Hematopoietic multipotent progenitor cell treated with erythropoietin and hydrocortisone succinate and interleukin-3 and kit ligand, for 15 days (in vitro differentiated cells): ENCODE measurements around the gene WDFY3.

ENCODE experiments used
- DNase-seq: peaks from one replicate; pipeline ENCODE4 v3.0.0-alpha.2; 2015; ENCODE audit warnings: low spot score

Gene WDFY3

DNA sequence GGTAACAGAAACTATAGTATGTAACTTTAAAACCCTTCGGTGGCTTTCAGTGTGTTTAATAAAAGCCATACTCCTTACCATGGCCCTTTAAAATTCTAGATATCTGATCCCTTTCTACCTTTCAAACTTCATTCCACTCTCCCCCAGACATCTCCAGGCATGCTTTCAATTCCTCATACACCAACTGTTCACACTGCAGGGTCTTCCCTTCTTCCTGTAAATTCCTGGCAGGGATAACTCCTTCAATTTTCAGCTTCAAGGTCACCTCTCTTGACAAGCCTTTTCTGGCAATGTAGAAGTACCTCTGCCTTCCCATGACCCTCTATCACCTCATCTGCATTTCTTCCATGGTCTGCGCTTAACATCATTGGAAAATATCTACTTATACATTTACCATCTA, 60.8 kb downstream of the WDFY3 start:
- no peak for DNase-seq

- DNase-seq = no peak
These were observed 64.7 kb downstream of the WDFY3 start for GRCh38 chr4:84901740-84902281.

- DNase-seq = no peak
These were observed 65.3 kb downstream of the WDFY3 start for GRCh38 chr4:84901173-84901572.

- DNase-seq = no peak
These were observed 66.9 kb downstream of the WDFY3 start for GRCh38 chr4:84899616-84900015.

- no peak for DNase-seq
These were observed 69.0 kb downstream of the WDFY3 start for GRCh38 chr4:84897516-84897915.

DNA sequence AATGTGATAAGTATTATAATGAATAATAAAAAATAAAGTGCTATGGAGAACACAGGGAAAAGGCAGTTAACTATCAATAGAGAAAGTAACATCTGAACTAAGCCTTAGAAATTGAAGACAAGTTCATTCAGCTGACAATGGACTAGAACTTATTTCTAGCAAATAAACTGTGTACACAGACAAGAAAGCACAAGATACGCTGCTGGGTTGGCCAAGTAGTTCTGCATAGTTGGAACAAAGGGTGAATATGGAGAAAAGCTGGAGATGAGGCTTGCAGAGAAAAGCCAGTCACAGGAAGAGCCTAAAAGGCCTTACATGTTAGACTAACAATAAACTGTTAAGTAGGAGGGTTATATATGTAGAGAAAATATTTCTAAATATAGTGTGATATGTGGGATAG, 71.2 kb downstream of the WDFY3 start:
- no peak for DNase-seq

- no peak for DNase-seq
These were observed 71.9 kb downstream of the WDFY3 start for GRCh38 chr4:84894621-84895020.

DNA sequence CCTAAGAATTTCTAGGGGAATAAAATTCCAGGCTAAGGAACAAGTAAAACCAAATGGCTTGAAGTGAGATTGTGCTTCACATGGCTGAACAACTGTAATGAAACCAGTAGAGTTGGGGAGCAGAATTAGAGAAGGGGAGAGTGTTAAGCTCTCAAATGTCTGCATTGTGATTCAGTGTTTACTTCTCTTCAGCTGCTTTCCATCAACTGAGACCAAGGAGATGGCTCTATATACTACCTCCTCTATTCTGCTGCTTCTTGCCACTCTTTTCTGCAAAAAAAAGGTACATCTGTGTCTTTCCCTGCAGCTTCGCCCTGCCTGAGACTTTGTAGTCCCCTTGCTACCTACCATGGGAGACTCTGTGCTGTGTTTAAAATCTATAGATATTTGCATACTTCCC, 73.5 kb downstream of the WDFY3 start:
- DNase-seq = no peak

GRCh38 chr4:84887824-84888223, 78.7 kb downstream of the WDFY3 start:
- DNase-seq = no peak

GRCh38 chr4:84879651-84880200, 86.8 kb downstream of the WDFY3 start:
- DNase-seq = no peak

GRCh38 chr4:84878546-84878945, 87.9 kb downstream of the WDFY3 start:
- DNase-seq = no peak

DNA sequence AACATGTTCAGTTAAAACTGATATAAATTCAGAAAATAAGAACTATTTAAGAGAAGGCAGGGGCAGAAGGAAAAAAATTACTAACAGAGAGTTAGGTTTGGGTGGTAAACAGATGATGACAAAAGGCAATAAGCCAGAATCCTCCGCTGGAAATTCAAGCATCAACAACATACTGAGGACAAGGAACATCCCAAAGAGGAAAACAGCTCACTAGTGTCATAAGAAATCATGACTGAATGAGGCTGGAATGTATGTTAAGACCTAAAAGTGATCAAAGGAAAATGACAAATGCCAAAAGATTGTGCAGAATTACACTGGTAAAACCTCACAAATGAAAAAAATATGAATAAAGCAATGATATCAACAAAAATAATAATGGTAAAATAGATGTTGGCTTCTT, 88.4 kb downstream of the WDFY3 start:
- DNase-seq = no peak

DNA sequence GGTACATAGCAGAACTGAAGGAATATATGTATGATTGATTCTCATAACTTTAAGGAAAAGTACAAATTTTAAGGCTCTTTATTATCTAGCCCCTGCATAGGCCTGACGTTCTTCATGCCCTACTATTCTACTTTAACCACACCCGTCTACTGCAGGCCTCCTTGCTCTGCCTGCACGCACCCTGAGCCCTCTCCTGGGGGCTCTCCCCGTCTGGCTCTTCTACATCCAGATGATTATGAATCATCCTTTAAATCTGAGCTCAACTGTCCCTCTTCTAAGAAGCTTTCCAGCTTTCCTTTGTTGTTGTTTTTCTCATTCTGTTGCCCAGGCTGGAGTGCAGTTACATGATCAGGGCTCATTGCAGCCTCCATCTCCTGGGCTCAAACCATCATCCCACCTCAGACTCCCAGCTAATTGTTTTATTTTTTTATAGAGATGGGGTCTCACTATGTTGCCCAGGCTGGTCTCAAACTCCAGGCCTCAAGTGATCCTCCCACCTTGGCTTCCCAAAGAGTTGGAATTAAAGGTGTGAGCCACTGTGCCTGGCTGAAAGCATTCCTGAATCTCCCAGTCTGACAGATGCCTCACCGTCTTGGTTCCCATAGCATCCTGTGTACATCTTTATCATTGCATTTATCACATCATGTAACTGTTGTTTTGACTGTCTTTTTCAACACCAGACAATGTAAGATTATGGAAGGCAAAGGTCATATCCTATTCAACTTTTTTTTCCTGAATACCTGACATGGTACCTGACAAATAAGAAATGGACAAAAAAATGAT, 89.2 kb downstream of the WDFY3 start:
- no peak for DNase-seq

GRCh38 chr4:84875636-84876371, 90.7 kb downstream of the WDFY3 start:
- DNase-seq = no peak

DNA sequence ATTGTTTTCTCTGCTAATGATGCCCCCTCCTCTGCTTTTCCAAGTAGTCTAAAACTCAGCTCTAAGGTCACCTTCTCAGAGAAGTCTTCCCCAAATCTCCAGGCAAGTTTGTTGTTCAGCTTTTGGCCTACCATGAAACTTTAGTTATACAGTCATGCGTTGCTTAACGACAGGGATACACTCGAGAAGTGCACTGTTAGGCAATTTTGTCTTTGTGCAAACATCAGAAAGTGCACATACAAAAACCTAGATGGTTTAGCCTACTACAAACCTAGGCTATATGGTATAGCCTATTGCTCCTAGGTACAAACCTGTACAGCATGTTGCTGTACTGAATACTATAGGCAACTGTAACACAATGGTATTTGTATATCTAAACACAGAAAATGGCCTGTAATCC, 91.9 kb downstream of the WDFY3 start:
- no peak for DNase-seq

- DNase-seq = no peak
These were observed 95.9 kb downstream of the WDFY3 start for GRCh38 chr4:84870398-84871163.

GRCh38 chr4:84866295-84866694, 100.2 kb downstream of the WDFY3 start:
- no peak for DNase-seq

DNA sequence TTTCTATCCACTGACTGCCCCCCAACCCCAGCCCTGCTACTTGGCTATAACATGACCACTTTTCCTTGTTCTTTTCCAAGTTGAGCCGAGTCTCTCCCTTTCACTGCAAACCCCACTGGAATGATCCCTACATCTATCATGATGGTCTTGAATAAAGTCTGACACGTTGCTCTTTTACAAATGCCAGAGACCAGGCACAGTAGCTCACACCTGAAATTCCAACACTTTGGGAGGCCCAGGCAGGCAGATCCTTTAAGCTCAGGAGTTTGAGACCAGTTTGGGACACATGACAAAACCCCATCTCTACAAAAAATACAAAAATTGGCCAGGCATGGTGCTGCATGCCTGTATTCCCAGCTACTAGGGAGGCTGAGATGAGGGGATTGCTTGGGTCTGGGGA, 100.9 kb downstream of the WDFY3 start:
- DNase-seq = no peak

DNA sequence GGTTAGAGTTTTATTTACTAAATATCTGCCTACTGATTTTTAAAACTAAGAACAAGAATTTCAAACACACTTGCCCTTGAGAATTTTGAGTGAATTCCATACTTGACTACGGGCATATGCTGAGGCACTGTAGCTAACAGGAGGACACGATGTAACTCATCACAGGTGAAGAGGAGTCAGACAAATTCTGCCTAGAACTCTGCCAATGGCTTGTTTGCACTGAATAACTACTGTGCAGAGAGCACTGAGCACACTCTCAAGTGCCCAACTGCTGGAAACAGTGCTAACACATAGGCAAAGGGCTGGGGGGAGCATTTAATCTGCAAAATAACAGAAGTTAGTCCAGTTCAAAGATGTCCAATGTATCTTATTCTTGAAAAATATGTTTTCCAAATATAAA, 104.4 kb downstream of the WDFY3 start:
- DNase-seq = no peak

- no peak for DNase-seq
These were observed 109.2 kb downstream of the WDFY3 start for GRCh38 chr4:84857296-84857695.

DNA sequence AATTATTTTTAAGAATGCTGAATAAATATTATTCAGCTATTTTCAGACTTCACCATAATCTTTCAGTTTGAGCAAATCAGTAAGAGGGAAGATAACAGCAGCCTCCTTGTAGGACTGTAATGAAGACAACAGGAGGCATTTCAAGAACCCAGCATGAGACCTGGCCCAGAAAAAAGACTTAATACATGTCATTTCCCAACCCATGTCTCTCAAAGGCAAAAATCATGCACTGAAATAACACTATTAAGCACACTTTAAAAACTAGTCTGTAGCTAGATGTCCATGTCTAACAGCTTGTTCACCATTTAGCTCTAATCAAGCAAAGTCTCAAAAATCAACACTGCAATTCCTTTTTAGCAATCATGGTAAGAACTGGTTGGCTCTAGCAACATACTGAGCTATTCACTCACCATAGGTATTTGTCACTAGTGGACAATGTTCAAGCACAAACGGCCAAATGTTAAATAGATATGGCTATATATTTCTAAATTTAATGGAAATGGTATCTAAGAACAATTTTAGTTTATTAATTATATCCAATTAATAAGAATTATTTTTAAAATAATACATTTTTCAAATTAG, 109.9 kb downstream of the WDFY3 start:
- no peak for DNase-seq

DNA sequence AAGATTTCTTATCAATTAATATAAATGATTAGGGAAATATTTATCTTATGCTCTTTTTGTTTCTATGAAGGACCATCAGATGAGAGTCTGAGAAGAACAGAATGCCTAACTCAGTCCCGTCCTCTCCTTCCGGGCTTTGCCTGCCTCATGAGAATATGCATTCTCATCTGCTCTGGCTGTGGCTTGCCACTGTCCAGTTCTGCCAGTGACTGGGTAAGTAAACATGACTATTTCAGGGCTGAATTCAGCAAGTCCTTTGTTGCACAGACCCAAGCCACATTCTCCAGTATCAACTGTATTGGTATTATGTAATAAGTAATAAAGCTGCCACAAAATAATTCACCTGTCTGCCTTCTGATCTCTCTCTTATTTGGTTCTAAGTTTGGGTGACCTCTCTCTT, 110.7 kb downstream of the WDFY3 start:
- no peak for DNase-seq
